GM18511 (cell line): ENCODE measurements around the gene NCOR1.

Experiments used
- ATAC-seq: cut with Tn5 transposase; IDR thresholded peaks from one replicate; pipeline ENCODE4 v1.9.1; 2021; ENCODE audit warnings: mild to moderate bottlenecking, moderate library complexity; ENCODE audit not compliant: unreplicated experiment

The NCOR1 gene

DNA sequence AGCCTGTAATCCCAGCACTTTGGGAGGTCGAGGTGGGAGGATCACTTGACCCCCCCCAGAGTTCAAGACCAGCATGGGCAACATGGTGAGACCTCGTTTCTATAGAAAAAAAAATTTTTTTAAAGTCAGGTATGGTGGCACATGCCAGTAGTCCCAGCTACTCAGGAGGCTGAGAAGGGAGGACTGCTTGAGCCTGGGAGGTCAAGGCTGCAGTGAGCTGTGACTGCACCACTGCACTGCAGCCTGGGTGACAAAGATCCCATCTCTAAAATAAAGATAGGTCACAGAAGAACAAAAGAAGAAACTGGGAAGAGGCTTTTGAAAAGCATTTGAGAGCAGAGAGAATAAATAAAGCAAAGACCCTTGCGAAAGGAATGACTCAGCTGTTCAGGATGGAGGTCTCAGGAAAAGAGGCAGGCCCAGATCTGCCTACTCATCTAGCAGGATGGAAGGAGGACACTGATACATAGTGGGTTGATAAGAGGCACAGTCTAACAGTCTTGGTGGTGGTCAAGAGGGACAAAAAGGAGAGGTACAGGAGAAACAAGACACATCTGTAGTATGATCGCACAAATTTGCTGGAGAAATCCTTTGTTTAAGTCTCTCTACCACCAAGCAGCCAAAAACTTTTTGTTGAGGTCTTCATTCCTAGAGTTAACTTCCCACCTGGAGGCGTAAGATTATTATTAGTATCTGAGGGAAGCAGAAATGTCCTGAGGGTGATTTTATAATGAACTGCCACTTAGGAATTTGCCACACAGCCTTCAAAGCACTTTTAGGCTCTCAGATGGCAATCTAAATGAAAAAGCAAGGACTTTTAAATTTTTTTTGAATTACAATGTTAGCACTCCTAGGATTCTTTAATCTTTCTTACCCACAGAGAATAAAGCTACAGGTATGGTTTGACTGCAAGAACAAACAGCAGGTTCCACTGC, 233.4 kb downstream of the NCOR1 start:
- ATAC-seq, result no peak

DNA sequence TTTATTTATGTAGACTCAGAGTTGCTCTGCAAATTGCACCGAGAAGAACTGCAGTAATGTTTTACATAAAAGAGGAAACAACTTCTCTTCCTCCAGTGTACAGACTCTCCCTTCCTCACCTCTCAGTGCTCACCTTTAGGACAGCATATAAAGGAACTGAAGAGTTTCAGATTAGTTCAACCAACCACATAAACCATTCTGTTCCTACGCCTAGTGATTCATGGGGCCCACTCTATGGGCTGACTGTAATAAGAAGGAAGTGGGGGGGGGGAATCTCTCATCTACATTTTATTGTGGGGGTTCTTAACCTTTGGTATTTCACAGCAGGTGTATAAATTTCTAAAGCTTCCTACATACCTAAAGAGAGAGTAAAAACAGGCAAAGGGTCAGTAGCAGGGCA, 234.1 kb downstream of the NCOR1 start:
- ATAC-seq, result peak; percentile 96
